Uterus (tissue), 2 donors: Measurements from ENCODE around the gene SMNDC1.

Experiments
- POLR2A ChIP-seq, 2 donors: fragments of 450-650 bp; IDR thresholded peaks; one replicate each; pipeline ENCODE4 v1.6.1; 2016; ENCODE audit warnings: antibody characterized with exemption in 2 of 2, mild to moderate bottlenecking in 1 of 2, moderate library complexity in 1 of 2
- TF ChIP-seq, protein P1 (sequence below), 4 experiments: fragments of 200-600 bp in 2 of 4; fragments of 450-650 bp in 2 of 4; sonication (generic) in 2 of 4; IDR thresholded peaks; one replicate each; pipeline ENCODE4 v1.5.1; 2016 to 2019; ENCODE audit warnings: antibody characterized with exemption in 4 of 4, mild to moderate bottlenecking in 2 of 4, moderate library complexity in 1 of 4

- TF ChIP-seq, protein P1, sequence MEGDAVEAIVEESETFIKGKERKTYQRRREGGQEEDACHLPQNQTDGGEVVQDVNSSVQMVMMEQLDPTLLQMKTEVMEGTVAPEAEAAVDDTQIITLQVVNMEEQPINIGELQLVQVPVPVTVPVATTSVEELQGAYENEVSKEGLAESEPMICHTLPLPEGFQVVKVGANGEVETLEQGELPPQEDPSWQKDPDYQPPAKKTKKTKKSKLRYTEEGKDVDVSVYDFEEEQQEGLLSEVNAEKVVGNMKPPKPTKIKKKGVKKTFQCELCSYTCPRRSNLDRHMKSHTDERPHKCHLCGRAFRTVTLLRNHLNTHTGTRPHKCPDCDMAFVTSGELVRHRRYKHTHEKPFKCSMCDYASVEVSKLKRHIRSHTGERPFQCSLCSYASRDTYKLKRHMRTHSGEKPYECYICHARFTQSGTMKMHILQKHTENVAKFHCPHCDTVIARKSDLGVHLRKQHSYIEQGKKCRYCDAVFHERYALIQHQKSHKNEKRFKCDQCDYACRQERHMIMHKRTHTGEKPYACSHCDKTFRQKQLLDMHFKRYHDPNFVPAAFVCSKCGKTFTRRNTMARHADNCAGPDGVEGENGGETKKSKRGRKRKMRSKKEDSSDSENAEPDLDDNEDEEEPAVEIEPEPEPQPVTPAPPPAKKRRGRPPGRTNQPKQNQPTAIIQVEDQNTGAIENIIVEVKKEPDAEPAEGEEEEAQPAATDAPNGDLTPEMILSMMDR (IDR thresholded peaks at IDR 0.05): no peak
- no peak for TF ChIP-seq POLR2A (IDR thresholded peaks at IDR 0.05)
These were observed 44.7 kb upstream of the SMNDC1 start for GRCh38 chr10:110349386-110349785.
